Neuron (in vitro differentiated cells): ENCODE measurements around the gene TST.

Experiments
- H2AFZ ChIP-seq: one replicate; pipeline ENCODE4 v1.6.1; 2013; ENCODE audit warnings: low read depth, mild to moderate bottlenecking, inconsistent platforms, low read length, moderate library complexity
- H3K27me3 ChIP-seq: one replicate; pipeline ENCODE4 v1.6.1; 2013; ENCODE audit warnings: low read length; ENCODE audit not compliant: insufficient read depth
- H3K36me3 ChIP-seq: one replicate; pipeline ENCODE4 v1.6.1; 2013; ENCODE audit warnings: low read length; ENCODE audit not compliant: insufficient read depth
- H3K4me1 ChIP-seq: one replicate; pipeline ENCODE4 v1.6.1; 2013; ENCODE audit warnings: low read length; ENCODE audit not compliant: insufficient read depth
- H3K4me3 ChIP-seq: 2 replicates; pipeline ENCODE4 v1.5.1; 2013; ENCODE audit warnings: mild to moderate bottlenecking, low read length, moderate library complexity
- H3K9me3 ChIP-seq: one replicate; pipeline ENCODE4 v1.6.1; 2013; ENCODE audit warnings: low read length

Gene TST

GRCh38 chr22:37019309-37020191, at the start of gene TST, which contains the start of gene MPST:
TST (minus strand) TSS chr22:37019447; CDS start chr22:37018732, 715 bp downstream.
MPST (plus strand) TSS chr22:37019742; CDS start chr22:37019837, 95 bp downstream.
- Histone ChIP-seq H3K36me3 (peaks cover 8% of the 10 kb centered on the region), H3K4me3 (peak within 1 kb of the TSS; percentile 77), H3K9me3 (no peaks in the 10 kb centered on the region), H2AFZ (peak within 1 kb of the TSS; percentile 95), H3K27me3 (no peaks in the 10 kb centered on the region), H3K4me1 (peaks cover 13% of the 10 kb centered on the region)

GRCh38 chr22:37068859-37069258, 49.6 kb upstream of the TST start:
- H3K4me1 ChIP-seq = no peaks in the 10 kb centered on the region
- H3K4me3 ChIP-seq = no peak overlapping the region
- no peaks in the 10 kb centered on the region for H3K36me3 ChIP-seq
- no peak overlapping the region for H2AFZ ChIP-seq
- peaks cover 17% of the 10 kb centered on the region for H3K27me3 ChIP-seq
- no peaks in the 10 kb centered on the region for H3K9me3 ChIP-seq

DNA sequence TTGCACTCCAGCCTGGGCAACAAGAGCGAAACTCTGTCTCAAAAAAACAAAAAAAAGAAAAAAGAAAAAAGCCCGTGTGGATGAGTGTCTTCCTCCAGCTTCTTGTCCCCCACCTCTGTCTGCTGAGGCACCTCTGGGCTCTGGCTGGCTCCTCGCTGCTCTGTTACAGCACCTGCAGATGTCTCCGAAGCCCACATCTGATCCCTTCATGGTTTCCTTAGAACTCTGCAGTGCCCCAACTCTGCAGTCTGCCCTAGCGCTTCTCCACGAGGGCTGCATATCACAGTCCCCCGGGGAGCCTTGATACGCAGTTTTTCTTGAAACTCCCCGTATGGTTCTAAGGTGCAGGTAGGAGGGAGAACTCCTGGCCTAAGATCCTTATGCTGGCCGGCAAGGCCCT, 48.2 kb upstream of the TST start:
- Histone ChIP-seq H3K9me3 (no peaks in the 10 kb centered on the region), H3K27me3 (peaks cover 17% of the 10 kb centered on the region)

GRCh38 chr22:37065961-37066360, 46.7 kb upstream of the TST start:
- Histone ChIP-seq H2AFZ (no peak overlapping the region), H3K27me3 (peaks cover 17% of the 10 kb centered on the region)

More for the DNA sequence above, 48.2 kb upstream of the TST start:
- no peak overlapping the region for H2AFZ ChIP-seq
- no peaks in the 10 kb centered on the region for H3K4me1 ChIP-seq
- H3K36me3 ChIP-seq = no peaks in the 10 kb centered on the region
- H3K4me3 ChIP-seq = no peak overlapping the region

DNA sequence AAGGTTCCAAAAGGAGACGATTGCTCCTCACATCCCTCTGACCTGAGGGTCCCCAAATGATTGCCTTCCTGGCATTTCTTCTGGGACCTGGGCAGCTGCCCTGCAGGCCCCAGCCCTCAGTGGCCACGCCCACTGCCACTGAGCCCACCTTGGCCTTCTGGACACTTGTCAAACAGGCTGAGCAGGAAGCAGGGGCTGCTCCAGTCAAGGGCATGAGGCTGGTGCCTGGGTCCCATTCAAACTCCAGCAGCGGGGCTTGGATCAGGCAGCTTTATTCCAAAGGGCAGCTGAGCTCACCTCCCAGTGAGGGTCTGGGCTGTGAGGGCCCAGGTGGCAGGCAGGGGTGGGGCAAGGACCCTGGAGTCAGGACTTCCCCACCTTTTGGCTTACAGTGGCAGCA, 45.9 kb upstream of the TST start:
- H3K4me1 ChIP-seq = no peaks in the 10 kb centered on the region
- H3K36me3 ChIP-seq = peaks cover 7% of the 10 kb centered on the region
- H3K9me3 ChIP-seq = no peaks in the 10 kb centered on the region
- peaks cover 15% of the 10 kb centered on the region for H3K27me3 ChIP-seq
- no peak overlapping the region for H3K4me3 ChIP-seq
- no peak overlapping the region for H2AFZ ChIP-seq

More at GRCh38 chr22:37065961-37066360, 46.7 kb upstream of the TST start:
- Histone ChIP-seq H3K4me1 (no peaks in the 10 kb centered on the region), H3K4me3 (no peak overlapping the region), H3K9me3 (no peaks in the 10 kb centered on the region), H3K36me3 (peaks cover 5% of the 10 kb centered on the region)

DNA sequence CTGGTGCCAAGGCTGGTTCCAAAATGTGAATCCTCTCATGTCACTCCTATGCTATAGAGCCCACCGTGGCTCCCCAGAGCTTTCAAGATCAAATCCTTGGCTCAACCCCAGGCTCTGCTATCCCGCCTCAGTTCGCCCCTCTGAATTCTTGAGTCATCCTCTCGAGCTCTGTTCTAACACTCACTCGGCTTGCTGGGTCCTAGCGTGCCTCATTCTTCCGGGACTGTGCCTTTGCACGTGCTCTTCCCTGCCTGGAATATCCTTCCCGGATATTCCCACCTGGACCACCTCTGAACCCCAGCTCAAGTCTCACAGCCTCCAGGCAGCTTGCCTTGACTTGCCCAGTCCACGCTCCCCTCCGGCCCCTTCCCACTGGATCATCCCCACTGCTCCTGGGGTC, 45.3 kb upstream of the TST start:
- peaks cover 11% of the 10 kb centered on the region for H3K27me3 ChIP-seq
- no peak overlapping the region for H2AFZ ChIP-seq
- no peak overlapping the region for H3K4me3 ChIP-seq
- peaks cover 7% of the 10 kb centered on the region for H3K36me3 ChIP-seq
- no peaks in the 10 kb centered on the region for H3K4me1 ChIP-seq
- no peaks in the 10 kb centered on the region for H3K9me3 ChIP-seq

GRCh38 chr22:37063431-37064420, 44.5 kb upstream of the TST start:
- Histone ChIP-seq H3K27me3 (peaks cover 4% of the 10 kb centered on the region), H3K4me1 (no peaks in the 10 kb centered on the region), H3K36me3 (peaks cover 14% of the 10 kb centered on the region), H3K4me3 (no peak overlapping the region), H3K9me3 (no peaks in the 10 kb centered on the region), H2AFZ (no peak overlapping the region)

DNA sequence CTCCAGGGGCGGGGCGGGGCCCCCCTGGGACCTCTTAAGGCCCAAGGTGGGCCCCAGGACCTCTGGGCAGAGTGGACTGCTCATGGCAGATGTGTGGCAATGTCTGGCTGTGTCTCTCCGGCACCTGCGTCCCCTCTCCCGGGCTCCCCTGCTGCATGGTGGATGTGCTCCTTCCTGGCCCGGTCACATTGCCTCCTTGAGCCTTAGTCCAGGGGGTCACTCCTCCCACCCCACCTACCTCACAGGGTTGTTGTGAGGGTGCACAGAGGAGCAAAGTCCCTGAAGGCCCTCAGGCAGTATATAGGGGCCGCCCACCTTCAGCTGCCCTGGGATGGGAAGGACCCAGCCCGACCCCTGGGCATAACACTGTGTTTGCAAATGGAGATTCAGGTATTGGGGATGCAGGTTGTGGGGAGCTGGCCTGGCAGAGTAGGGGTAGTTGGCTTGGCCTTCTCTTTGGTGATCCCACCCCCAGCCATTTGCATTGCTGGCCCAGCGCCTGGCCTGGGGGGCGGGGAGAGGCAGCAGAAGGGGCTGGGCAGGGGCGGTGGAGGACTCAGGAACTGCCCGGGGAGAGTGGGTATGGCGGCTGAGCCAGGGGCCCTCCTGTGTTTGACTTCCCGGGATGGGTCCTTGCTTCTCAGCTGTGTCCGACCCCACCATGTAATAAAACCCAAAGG, 43.6 kb upstream of the TST start:
- Histone ChIP-seq H3K36me3 (peaks cover 23% of the 10 kb centered on the region), H3K4me3 (no peak overlapping the region), H3K27me3 (no peaks in the 10 kb centered on the region), H2AFZ (no peak overlapping the region), H3K4me1 (no peaks in the 10 kb centered on the region), H3K9me3 (no peaks in the 10 kb centered on the region)

DNA sequence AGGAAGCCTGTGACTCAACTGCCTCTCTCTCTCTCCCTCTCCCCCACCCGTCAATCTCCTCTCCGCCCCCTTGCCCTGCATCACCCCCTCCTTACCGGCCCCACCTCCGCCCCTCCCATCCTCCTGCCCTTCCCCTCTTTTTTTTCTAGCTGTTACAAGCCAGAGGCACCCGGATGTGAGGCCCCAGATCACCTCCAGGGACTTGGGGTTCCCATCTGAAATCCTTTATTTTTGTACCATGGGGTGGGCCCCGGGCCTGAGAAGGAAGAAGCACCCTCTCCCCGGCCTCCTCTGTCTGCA, 43.1 kb upstream of the TST start:
- Histone ChIP-seq H3K36me3 (peaks cover 28% of the 10 kb centered on the region), H2AFZ (no peak overlapping the region), H3K4me1 (no peaks in the 10 kb centered on the region), H3K4me3 (no peak overlapping the region), H3K9me3 (no peaks in the 10 kb centered on the region), H3K27me3 (no peaks in the 10 kb centered on the region)

DNA sequence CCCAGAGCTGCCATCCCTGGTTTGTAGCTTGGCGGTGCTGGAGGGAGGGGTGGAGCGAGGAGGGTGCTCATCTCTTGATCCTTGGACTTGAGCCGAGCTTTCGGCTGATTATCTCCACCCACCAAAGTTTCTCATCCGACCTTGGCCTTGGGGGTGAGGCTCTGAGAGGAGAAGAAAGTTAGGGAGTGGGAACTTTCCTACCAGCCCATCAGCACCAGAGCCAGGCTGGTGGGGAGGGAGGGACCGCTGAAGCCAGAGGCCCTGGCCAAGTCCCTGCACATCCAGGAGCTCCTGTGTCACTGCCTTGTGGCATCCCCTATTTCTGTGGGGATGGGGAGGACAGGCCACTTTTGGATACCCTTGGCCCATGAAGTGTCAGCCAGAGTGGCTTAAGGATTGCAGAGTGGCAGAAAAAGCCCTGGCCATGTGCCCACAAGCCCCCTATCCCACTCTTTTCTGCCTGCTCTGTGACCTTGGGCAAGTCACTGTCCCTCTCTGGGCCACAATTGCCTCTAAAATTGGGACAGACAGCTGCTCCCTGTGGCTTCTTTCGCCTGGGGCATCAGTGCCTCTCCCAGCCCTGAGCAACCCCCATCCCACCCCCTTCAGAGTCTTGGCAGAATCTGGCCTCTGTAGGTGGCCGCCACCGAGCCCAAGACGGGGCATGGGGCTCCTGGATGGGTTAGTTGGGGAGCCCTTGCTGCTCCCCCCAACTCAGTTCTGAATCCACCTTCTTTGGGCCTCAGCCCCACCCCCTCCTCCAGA, 42.5 kb upstream of the TST start:
- Histone ChIP-seq H2AFZ (no peak overlapping the region), H3K27me3 (no peaks in the 10 kb centered on the region), H3K9me3 (no peaks in the 10 kb centered on the region), H3K4me3 (no peak overlapping the region), H3K4me1 (no peaks in the 10 kb centered on the region), H3K36me3 (peaks cover 34% of the 10 kb centered on the region)

DNA sequence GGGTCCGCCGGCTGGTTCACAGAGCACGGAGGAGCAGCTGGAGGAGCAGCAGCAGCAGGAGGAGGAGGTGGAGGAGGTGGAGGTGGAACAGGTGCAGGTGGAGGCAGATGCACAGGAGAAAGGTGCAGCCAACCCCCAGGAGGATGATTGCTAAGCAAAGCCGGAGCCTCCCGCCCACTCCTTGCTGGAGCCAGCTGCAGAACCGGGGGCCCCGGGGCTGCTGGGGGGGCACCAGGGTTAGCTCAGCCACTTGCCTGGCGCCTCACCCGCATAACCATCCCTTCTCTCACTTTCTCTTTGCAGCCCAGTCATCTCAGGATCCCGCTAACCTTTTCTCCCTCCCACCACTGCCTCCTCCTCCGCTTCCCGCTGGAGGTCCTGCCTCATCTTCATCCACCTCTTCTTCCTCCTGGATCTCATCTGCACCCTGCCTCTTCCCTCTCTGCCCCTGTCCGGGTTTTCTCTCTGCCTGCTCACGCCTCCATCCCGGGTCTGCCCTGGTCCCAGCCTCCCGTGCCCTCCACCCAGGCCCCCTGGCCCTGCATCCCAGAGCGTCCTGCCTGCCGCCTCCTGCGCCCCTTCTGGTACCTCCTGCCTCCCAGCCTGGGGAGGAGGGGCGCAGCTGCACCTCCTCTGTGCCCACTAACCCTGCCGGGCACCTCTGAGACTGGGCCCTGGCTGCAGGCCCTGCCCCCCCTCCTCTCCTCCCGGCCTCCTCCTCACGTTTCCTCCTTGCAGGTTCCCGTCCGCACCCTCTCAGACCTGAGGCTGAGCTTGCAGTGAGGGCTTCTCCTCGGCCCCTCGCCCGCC, 41.8 kb upstream of the TST start:
- no peaks in the 10 kb centered on the region for H3K4me1 ChIP-seq
- H3K4me3 ChIP-seq = no peak overlapping the region
- no peak overlapping the region for H2AFZ ChIP-seq
- no peaks in the 10 kb centered on the region for H3K9me3 ChIP-seq
- H3K36me3 ChIP-seq = peaks cover 42% of the 10 kb centered on the region
- H3K27me3 ChIP-seq = no peaks in the 10 kb centered on the region
